Forelimb muscle (tissue), 1 donor: Measurements from ENCODE around the gene CCNY. TPM values are rescaled to one million over a fixed set of nuclear protein-coding genes. Genes with fewer than 3 reads are reported as not detected.

Source experiments
- DNase-seq: peaks from one replicate; pipeline ENCODE4 v3.0.0-alpha.2; 2013; ENCODE audit warnings: low read depth
- polyA plus RNA-seq: library from polyadenylated mRNA; unstranded; fragments of 120-200 nt; gene quantifications from one replicate; pipeline ENCODE4 v1.2.1, GENCODE V29; 2013; ENCODE audit not compliant: insufficient read length

CCNY gene
- polyA plus RNA-seq, 1 donor, result 81.0 TPM

DNA sequence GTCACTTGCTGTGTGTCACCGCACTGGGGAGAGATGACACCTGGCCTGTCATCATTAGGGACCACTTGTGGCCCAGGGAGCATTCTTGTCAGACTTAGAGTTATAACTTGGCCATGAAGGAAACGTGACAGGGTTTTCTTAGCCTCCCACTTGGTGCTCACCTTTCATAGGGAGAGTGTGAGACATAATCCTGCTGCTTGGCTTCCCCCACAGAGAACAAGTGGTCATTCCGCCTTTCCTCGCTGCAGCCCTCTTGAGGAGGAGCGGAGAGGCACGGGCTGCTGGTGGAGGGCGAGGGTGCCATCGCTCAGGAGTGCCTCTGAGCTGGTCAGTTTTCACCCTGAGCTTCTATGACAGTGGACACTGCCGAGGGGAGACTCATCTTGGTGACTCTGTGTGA is 143.8 kb downstream of the CCNY start:
- DNase-seq, result no peak

DNA sequence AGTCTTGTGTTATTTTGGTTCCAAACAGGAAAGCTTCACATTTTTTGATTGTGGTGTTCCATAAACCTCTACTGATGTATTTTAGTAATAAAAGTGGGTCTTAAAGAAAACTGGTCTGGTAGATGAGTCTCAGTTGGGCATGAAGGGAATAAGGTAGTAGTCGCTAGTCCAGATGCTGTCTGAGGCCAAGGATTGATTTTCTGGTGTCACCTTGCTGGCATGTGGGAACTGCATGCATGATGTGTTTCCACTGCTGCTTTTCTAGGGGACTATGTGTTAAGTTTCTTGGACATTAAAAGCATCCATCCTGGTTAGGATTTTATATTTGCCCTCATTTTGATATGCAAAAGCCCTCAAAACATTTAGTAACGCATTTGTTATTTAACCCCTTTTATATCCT is 145.1 kb downstream of the CCNY start:
- no peak for DNase-seq

DNA sequence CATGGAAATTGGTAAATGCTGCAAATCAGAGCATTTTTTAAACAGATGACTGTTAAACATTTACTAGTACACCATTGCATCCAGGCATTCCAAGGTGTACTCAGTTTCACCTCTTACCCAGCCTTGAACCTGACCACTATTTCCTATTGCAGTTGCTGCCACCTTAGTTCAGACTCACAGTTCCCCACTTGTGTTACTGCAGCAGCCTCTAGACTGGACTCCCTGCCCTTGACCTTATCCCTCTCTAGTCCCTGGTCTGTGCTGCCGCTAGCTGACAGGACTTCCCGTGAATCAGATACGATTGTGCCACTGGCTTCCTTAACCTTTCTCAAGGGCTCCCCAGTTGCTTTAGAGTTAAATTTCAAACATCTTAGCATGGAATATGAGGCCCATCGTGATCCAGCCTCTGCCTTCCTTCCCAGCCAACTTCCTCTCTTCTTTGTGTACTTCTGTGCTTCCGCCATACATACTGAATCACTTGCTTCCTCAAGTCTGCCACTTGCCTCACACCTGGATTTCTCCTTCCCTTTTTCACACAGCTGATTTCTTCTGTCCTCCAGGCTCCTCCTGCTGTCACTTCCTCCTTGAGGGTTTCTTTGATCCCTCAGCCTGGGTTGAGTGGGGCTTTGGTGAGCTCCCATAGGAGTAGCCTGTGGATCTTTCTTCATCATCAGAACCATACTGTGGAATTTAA is 150.1 kb downstream of the CCNY start:
- DNase-seq, result no peak

DNA sequence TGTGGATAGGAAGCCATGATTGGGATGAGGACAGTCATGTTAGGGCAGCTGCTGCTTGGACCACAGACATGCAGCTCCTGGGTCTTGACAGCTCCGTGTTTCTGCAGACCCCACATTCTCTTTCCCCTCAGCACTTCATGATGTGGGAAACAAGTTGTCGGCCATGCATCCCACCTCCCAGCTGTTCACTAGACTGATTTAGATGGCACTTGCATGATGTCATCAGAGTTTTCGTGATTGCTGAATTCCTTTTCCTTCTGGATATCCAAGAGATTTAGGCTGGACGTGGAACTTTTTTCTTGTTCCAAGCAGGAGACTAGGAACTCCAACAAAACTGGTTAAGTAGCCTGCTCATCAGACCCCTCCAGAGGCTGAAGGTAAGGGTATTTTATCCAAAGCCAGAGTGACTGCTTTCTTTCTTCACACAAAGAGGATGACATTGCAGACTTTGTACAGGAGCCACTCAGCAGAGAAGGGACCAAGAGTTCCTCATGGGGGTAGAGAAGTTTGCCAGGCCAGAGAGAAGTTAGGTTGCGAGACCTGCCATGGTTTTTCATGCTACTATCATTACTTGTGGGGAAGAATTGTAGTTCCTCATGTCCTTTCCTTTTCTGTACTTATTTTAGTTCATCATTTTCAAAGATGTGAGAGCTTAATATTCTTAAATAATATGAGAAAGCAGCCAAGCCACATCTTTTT is 151.2 kb downstream of the CCNY start:
- no peak for DNase-seq

DNA sequence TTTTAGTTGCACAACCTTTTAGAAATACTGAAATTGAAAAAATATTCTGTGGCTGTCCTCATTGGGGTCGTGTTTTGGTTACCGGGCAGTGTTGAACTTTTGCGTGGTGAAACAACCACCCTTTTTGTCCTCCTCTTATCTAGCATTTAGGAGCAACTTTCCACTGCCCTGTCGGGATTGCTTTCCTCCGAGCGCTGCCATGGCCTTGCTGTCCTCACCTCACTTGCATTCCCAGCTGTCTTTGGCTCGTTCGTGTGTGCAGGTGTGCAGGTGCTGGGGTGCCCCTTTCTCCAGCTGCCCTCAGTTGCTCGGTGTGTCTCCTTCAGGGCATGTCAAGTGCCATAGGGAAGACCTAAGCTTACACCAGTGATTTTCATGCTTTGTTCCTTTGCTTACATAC is 151.9 kb downstream of the CCNY start:
- no peak for DNase-seq

DNA sequence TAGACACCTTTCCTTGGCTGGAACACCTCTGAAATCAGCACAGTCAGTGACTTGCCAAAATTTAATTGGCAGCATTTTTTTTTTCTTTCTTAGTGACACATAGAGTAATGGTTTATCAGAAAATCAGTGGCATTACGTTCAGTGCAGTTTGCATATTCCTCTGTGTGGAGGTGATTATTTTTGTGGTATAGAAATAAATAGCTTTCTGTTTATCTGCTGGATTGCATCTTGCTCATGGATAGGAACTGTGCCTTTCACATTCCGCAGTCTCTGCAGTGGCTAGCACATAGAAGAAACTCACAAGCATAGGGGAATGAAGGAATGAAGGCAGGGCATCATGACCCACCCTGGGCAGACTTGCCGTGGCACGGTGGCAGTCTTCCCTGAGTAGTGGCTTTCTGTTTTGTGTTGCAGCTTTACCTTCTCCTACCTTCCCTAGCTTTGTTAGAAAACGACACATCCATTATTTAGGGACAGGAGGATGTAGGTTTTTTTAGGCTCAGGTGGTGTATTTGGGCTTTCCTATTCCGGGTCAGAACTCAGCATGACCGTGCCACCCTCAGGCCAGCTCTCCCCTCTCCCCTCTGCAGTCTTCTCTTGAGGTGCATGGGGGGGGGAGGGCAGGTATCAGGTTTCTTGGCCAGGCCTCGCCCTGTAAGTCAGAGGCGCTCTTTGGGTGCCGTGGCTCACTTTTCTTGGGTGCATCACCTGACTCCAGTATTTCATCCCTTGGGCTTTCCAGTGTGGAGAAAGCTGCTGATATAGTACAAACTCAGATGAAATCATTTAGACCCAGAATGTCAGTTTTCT is 156.3 kb downstream of the CCNY start:
- DNase-seq, result no peak

- no peak for DNase-seq
Observed at GRCh38 chr10:35493196-35494118, 157.1 kb downstream of the CCNY start.

GRCh38 chr10:35495521-35496119 is 159.3 kb downstream of the CCNY start:
- DNase-seq, result no peak

GRCh38 chr10:35497909-35498308 is 161.6 kb downstream of the CCNY start:
- DNase-seq, result no peak

- DNase-seq, result no peak
Observed at GRCh38 chr10:35498693-35499092, 162.4 kb downstream of the CCNY start.

- no peak for DNase-seq
Observed at GRCh38 chr10:35501923-35502322, 165.6 kb downstream of the CCNY start.

GRCh38 chr10:35502692-35503091 is 166.4 kb downstream of the CCNY start:
- DNase-seq, result no peak

GRCh38 chr10:35503578-35503977 is 167.3 kb downstream of the CCNY start:
- no peak for DNase-seq

- DNase-seq, result no peak
Observed at GRCh38 chr10:35504132-35504531, 167.8 kb downstream of the CCNY start.

DNA sequence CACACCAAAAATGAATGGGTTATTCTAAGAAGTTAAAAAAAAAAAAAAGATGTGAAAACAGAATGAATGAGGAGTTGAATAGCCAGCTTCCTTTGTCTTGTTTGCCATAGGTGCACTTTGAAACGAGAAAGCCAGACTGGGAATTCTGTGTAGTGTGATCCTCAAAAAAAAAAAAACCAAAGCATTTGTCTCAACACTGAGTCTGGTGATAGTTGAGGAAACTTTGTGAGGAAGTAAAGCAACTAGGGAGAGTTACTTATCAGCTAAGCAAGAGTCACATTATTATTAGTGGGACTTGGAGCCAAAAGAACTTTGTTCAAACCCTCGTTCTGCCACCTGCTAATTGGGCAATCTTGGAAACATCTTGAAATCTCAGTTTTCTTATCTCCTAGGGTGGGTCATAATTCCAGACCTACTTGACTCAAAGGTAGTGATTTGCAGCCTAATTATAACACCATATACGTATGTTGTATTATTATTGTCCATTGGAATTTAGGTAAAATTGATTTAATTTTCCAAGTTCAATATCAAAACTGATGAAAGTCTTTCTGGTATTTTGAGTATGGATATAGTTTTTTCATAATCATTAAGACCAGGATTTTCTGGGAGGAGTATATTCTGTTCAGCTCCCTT is 169.0 kb downstream of the CCNY start:
- no peak for DNase-seq

DNA sequence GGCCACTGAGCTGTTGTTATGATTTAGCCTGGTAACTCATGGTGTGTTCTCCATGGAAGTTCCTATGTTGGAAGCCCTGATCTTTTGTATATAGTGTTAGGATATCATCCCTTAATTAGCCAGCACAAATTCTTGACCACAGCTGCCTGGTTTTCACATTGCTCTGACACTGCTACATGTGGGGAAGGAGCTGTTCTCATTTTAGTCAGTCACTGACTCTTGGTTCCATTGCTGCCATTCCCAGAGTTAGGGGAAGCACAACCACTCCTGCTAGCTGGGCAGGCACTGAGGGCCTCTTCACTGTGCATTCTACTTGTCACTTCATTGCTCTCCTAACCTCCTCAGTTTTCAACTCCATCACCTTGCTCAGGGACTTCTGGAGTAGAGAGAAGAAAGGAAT is 170.4 kb downstream of the CCNY start:
- no peak for DNase-seq

GRCh38 chr10:35507519-35508109 is 171.3 kb downstream of the CCNY start:
- no peak for DNase-seq

GRCh38 chr10:35508647-35509046 is 172.3 kb downstream of the CCNY start:
- DNase-seq, result no peak

- no peak for DNase-seq
Observed at GRCh38 chr10:35510891-35511290, 174.6 kb downstream of the CCNY start.

- DNase-seq, result no peak
Observed at GRCh38 chr10:35511647-35512046, 175.3 kb downstream of the CCNY start.
